ENCODE results near the gene ZNF138. TPM values are rescaled to one million over a fixed set of nuclear protein-coding genes. Genes with fewer than 3 reads are reported as not detected.

ZNF138 gene
- polyA plus RNA-seq (40.2 and 50.4 TPM in 2 replicates), polyA minus RNA-seq (144 and 184 TPM in 2 replicates)

DNA sequence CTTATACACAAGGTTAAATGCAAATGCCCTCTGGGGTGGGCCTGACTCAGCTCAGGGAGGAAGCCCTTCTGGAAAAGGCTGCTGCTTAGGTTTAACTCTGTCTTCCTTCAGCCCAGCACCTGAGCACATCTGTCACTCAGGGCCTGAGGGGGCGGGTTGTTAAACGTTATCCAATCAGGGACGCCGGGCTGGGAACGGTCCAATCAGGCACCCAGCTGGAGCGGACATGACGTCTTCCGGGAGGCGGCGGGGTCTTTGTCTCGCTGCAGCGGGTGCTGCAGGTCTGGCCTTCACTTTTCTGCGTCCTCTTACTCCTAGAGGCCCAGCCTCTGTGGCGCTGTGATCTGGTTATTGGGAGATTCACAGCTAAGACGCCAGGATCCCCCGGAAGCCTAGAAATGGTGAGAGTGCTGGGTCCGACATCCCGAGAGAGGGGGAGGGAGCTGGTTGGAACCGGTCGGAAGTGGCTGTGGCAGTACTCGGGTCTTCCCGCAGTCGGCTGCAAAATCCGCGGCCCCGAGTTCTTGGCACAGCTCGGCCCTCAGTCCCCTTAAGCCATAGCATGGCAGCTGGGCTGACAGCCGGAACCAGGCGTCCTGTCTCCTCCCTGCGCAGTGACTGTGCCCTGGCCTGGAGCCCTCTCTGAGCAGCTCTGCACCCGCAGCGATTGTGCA lies at the start of gene ZNF138:
TSS of gene ZNF138 (plus strand) at position 258 of the 674 bp plus-strand sequence. CDS start at position 399, 141 bp downstream.
- Histone ChIP-seq H3K27ac (ENCODE audit: low read length) (peak within 1 kb of the TSS; percentile 96), H3K9ac (ENCODE audit: low read length) (peak within 1 kb of the TSS; percentile 92), H3K27me3 (ENCODE audit: insufficient read depth, low read depth, low read length) (no peaks in the 10 kb centered on the region), H3K4me3 (ENCODE audit: low read length) (peak within 1 kb of the TSS; percentile 72), H3F3A (ENCODE audit: insufficient read depth, low read length, poor library complexity, severe bottlenecking) (no peaks in the 10 kb centered on the region), H3K9me3 (ENCODE audit: low read length) (no peaks in the 10 kb centered on the region), H3K4me2 (ENCODE audit: low read length) (peak within 1 kb of the TSS; percentile 93), H4K20me1 (ENCODE audit: insufficient read depth) (no peaks in the 10 kb centered on the region), H2AFZ (ENCODE audit: low read depth, low read length) (peak within 1 kb of the TSS; percentile 70), H3K9me2 (ENCODE audit: insufficient read depth, low read length) (no peaks in the 10 kb centered on the region), H3K36me3 (ENCODE audit: insufficient read depth, low read length) (peaks cover 2% of the 10 kb centered on the region), H3K79me2 (replicated peaks; ENCODE audit: insufficient read depth, low read length) (peaks cover 46% of the 10 kb centered on the region)
- TF ChIP-seq MXI1 (conservative IDR thresholded peaks at IDR 0.05; ENCODE audit: poor library complexity, severe bottlenecking): peak; percentile 88
- TF ChIP-seq TAF1 (IDR thresholded peaks at IDR 0.05; ENCODE audit: low read depth): peak; percentile 92
- peak; percentile 98 for TF ChIP-seq POLR2AphosphoS5 (IDR thresholded peaks at IDR 0.05)
- peak; percentile 72 for TF ChIP-seq EP300 (conservative IDR thresholded peaks at IDR 0.05; ENCODE audit: poor library complexity, severe bottlenecking)
- TF ChIP-seq EZH2 (IDR thresholded peaks at IDR 0.05; ENCODE audit: borderline replicate concordance, insufficient read depth, low read length, poor library complexity, severe bottlenecking): no peak
- no peak for TF ChIP-seq SMC3 (conservative IDR thresholded peaks at IDR 0.05; ENCODE audit: poor library complexity)
- TF ChIP-seq, protein P1, sequence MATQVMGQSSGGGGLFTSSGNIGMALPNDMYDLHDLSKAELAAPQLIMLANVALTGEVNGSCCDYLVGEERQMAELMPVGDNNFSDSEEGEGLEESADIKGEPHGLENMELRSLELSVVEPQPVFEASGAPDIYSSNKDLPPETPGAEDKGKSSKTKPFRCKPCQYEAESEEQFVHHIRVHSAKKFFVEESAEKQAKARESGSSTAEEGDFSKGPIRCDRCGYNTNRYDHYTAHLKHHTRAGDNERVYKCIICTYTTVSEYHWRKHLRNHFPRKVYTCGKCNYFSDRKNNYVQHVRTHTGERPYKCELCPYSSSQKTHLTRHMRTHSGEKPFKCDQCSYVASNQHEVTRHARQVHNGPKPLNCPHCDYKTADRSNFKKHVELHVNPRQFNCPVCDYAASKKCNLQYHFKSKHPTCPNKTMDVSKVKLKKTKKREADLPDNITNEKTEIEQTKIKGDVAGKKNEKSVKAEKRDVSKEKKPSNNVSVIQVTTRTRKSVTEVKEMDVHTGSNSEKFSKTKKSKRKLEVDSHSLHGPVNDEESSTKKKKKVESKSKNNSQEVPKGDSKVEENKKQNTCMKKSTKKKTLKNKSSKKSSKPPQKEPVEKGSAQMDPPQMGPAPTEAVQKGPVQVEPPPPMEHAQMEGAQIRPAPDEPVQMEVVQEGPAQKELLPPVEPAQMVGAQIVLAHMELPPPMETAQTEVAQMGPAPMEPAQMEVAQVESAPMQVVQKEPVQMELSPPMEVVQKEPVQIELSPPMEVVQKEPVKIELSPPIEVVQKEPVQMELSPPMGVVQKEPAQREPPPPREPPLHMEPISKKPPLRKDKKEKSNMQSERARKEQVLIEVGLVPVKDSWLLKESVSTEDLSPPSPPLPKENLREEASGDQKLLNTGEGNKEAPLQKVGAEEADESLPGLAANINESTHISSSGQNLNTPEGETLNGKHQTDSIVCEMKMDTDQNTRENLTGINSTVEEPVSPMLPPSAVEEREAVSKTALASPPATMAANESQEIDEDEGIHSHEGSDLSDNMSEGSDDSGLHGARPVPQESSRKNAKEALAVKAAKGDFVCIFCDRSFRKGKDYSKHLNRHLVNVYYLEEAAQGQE (IDR thresholded peaks at IDR 0.05; ENCODE audit: borderline replicate concordance): peak; percentile 90
- TF ChIP-seq RAD21 (conservative IDR thresholded peaks at IDR 0.05): peak; percentile 40
- TF ChIP-seq, protein P2, sequence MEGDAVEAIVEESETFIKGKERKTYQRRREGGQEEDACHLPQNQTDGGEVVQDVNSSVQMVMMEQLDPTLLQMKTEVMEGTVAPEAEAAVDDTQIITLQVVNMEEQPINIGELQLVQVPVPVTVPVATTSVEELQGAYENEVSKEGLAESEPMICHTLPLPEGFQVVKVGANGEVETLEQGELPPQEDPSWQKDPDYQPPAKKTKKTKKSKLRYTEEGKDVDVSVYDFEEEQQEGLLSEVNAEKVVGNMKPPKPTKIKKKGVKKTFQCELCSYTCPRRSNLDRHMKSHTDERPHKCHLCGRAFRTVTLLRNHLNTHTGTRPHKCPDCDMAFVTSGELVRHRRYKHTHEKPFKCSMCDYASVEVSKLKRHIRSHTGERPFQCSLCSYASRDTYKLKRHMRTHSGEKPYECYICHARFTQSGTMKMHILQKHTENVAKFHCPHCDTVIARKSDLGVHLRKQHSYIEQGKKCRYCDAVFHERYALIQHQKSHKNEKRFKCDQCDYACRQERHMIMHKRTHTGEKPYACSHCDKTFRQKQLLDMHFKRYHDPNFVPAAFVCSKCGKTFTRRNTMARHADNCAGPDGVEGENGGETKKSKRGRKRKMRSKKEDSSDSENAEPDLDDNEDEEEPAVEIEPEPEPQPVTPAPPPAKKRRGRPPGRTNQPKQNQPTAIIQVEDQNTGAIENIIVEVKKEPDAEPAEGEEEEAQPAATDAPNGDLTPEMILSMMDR (IDR thresholded peaks at IDR 0.05; ENCODE audit: poor library complexity, severe bottlenecking): peak; percentile 57

DNA sequence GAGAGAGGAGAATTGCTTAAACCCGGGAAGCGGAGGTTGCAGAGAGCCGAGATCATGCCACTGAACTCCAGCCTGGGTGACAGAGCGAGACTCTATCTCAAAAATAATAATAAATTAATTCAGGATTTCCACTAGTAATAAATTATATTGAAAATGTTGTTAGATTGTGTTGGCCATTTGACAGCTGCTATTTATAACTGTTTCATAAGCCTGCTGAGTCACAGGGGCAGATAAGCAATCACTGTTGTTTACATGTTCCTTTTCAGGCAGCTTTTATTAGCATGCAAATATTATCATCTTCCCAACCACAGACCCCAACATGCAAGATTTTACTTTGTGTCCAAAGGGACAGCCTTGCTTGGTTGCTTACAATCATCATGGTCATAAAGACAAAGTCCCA lies 49.5 kb upstream of the ZNF138 start:
- Histone ChIP-seq H3K9me2 (ENCODE audit: insufficient read depth, low read length) (no peaks in the 10 kb centered on the region), H3K27me3 (ENCODE audit: insufficient read depth, low read depth, low read length) (no peaks in the 10 kb centered on the region), H2AFZ (ENCODE audit: low read depth, low read length) (no peak overlapping the region), H3F3A (ENCODE audit: insufficient read depth, low read length, poor library complexity, severe bottlenecking) (no peaks in the 10 kb centered on the region), H3K9me3 (ENCODE audit: low read length) (peaks cover 3% of the 10 kb centered on the region), H3K79me2 (replicated peaks; ENCODE audit: insufficient read depth, low read length) (no peaks in the 10 kb centered on the region), H3K27ac (ENCODE audit: low read length) (no peak overlapping the region), H3K4me2 (ENCODE audit: low read length) (no peak overlapping the region), H3K9ac (ENCODE audit: low read length) (no peak overlapping the region), H3K36me3 (ENCODE audit: insufficient read depth, low read length) (no peaks in the 10 kb centered on the region), H3K4me3 (ENCODE audit: low read length) (no peak overlapping the region), H4K20me1 (ENCODE audit: insufficient read depth) (no peaks in the 10 kb centered on the region)
- TF ChIP-seq TAF1 (IDR thresholded peaks at IDR 0.05; ENCODE audit: low read depth): no peak

Data from neural cell (in vitro differentiated cells).